ENCODE data around the gene ERO1B.

Gene ERO1B

GRCh38 chr1:236185687-236186086 is 96.1 kb downstream of the ERO1B start:
- no peak overlapping the region for H3K4me3 ChIP-seq (ENCODE audit: low read depth, low read length)
- no peak for DNase-seq (ENCODE audit: low read depth)

DNA sequence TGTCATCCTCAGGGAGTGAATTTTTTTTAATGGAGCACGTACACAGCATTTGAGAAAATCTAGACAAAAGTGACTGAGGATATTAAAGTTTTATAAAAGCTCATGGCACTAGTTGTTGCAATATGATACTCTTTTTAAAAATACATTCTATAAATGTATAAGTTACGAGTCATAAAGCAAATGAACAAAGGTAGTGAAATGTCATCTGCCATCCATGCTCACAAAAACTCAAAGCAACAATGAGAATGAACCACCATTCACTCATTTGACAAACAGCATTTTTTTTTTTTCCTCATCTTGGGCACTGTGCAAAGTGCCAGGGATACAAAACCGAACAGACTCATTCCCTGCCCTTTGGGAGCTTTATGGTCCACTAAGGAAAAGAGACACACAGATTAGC is 100.7 kb downstream of the ERO1B start:
- TF ChIP-seq CTCF (IDR thresholded peaks at IDR 0.05; ENCODE audit: control insufficient read depth, extremely low read depth, insufficient read depth): no peak
- H3K4me3 ChIP-seq (ENCODE audit: low read depth, low read length): no peak overlapping the region
- no peak for DNase-seq (ENCODE audit: low read depth)

More at GRCh38 chr1:236185687-236186086, 96.1 kb downstream of the ERO1B start:
- no peak for TF ChIP-seq CTCF (IDR thresholded peaks at IDR 0.05; ENCODE audit: control insufficient read depth, extremely low read depth, insufficient read depth)

- DNase-seq (ENCODE audit: low read depth): no peak
- no peak overlapping the region for H3K4me3 ChIP-seq (ENCODE audit: low read depth, low read length)
- TF ChIP-seq CTCF (IDR thresholded peaks at IDR 0.05; ENCODE audit: control insufficient read depth, extremely low read depth, insufficient read depth): no peak
Observed at GRCh38 chr1:236179634-236180033, 102.1 kb downstream of the ERO1B start.

DNA sequence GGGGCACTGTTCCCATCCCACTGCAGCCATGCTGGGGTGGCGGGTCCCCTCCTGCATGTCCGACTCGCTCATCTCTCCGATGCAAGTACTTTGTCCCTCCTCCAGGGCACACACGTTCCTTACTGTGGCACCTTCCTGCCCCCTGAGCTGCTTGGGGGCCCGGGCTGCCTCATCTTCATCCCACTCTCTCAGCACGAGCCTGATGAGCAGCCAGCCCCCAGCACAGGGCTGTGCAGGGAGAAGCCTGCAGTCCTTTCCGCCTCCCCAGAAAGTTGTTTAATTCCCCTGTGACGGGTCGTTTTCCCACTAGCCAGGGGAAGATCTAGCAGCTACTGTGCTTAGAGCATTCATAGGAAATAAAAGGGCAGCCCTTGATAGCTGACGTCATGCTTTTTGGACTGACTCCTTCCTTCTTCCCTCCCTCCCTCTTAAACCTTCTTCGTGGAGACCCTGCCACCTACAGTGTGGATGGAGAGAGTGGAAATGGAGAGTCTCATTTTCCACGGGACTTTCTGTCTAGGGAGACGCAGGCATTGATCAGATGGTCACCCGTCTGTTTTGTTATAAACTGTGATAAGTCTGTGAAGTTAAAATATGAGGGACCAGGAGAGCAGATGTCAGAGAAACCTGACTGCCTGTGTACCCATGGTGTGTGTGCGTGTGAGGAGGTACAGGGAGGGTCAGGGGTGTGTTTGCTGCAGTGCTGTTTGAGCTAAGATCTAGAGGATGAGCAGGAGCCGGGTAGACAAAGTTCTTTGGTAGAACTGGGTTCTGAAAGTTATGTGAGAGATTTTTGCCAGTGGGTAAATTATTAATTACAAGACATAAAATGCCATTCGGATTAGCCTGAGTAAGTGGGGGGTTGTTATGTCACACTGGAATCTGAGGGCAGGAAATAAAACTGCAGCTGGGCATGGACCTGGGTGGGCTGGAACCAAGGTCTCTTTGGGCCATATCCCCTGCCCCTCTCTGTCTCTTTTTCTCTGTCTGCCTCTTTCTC is 105.1 kb downstream of the ERO1B start:
- no peak for TF ChIP-seq CTCF (IDR thresholded peaks at IDR 0.05; ENCODE audit: control insufficient read depth, extremely low read depth, insufficient read depth)
- DNase-seq (ENCODE audit: low read depth): no peak
- H3K4me3 ChIP-seq (ENCODE audit: low read depth, low read length): no peak overlapping the region

DNA sequence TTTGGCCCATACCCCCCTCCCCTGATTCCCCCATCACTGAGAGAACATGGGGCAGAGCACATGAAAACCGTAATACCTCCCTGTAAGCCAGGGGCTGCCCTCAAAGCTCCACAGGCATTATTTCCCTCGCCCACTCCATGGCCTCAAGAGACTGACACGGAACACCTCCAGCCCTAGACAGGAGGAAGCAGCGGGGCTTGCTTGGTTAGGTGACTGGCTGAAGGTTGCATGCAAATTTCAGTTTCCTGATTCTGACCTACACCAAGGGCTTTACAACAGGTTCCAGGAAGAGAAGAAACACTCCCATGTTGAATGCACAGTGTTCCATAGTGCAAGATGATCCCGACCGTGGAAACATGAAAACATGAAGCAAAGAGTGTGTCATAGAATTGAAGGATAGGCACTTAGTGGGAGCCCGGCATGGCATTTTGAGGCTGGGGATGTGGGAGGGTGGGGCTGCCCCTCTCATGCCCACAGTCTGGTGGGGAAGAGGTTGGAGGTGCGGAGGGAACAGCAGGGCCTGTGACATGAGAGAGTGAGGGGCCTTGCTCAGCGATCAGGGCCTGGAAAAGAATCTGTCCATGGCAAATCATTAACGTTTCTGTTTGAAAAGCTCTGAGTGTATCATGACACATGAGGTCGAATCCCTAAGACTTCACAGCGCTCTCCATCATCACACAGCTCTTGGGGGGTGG is 106.0 kb downstream of the ERO1B start:
- no peak for DNase-seq (ENCODE audit: low read depth)
- H3K4me3 ChIP-seq (ENCODE audit: low read depth, low read length): no peak overlapping the region
- TF ChIP-seq CTCF (IDR thresholded peaks at IDR 0.05; ENCODE audit: control insufficient read depth, extremely low read depth, insufficient read depth): no peak

DNA sequence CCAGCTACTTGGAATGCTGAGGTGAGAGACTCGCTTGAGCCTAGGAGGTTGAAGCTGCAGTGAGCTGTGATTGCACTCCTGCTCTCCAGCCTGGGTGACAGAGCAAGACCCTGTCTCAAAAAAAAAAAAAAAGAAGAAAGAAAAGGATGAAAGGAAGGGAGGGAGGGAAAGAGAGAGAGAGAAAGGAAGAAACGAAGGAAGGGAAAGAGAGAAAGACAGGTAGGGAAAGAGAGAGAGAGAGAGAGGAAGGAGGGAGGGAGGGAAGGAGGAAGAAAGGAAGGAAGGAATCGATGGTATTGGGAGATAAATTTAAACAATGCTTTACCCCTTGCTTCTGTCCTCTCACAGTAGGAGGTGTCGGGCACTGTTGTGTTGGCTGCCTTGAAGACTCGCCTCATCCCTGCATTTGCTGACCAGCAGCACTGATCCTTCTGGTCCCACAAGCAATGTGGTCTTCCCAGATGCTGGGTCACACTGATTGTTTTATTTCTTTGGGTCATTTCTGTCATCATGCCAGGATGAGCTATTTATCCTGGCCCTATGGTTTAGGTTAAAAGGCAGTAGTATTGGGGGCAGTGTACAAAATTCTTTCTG is 108.5 kb downstream of the ERO1B start:
- no peak for DNase-seq (ENCODE audit: low read depth)
- TF ChIP-seq CTCF (IDR thresholded peaks at IDR 0.05; ENCODE audit: control insufficient read depth, extremely low read depth, insufficient read depth): no peak
- H3K4me3 ChIP-seq (ENCODE audit: low read depth, low read length): no peak overlapping the region
